Tibial nerve (tissue), 4 donors: Measurements from ENCODE around the gene TMCO5A. TPM values are rescaled to one million over a fixed set of nuclear protein-coding genes. Genes with fewer than 3 reads are reported as not detected.

ENCODE experiments used
- DNase-seq, 2 donors: peaks; one replicate each; pipeline ENCODE4 v3.0.0-alpha.2; 2019; ENCODE audit warnings: low spot score in 2 of 2
- H3K27ac ChIP-seq, 4 donors: fragments of 200-600 bp; sonication (generic) in 3 of 4; one replicate each; pipeline ENCODE4 v1.5.1; 2017 to 2019; ENCODE audit warnings: mild to moderate bottlenecking in 1 of 4
- H3K27me3 ChIP-seq, 2 donors: fragments of 200-600 bp; sonication (generic) in 1 of 2; one replicate each; pipeline versions ENCODE4 v1.5.1 to v1.6.0; 2017 to 2019
- H3K36me3 ChIP-seq, 3 donors: fragments of 200-600 bp; sonication (generic); one replicate each; pipeline ENCODE4 v1.5.1; 2018 to 2019
- H3K4me1 ChIP-seq, 4 donors: fragments of 200-600 bp; sonication (generic) in 3 of 4; one replicate each; pipeline ENCODE4 v1.5.1; 2017 to 2019
- H3K4me3 ChIP-seq, 4 donors: fragments of 200-600 bp; sonication (generic) in 3 of 4; one replicate each; pipeline ENCODE4 v1.5.1; 2017 to 2019; ENCODE audit warnings: mild to moderate bottlenecking in 1 of 4, moderate library complexity in 1 of 4
- H3K9me3 ChIP-seq, 4 donors: fragments of 200-600 bp; sonication (generic) in 3 of 4; one replicate each; pipeline ENCODE4 v1.5.1; 2017 to 2019
- EP300 ChIP-seq, 2 donors: sonication (generic); formaldehyde crosslinking; IDR thresholded peaks; one replicate each; pipeline ENCODE4 v1.6.1; 2017; ENCODE audit warnings: antibody characterized with exemption in 2 of 2, mild to moderate bottlenecking in 1 of 2
- POLR2A ChIP-seq, 2 donors: fragments of 450-650 bp; IDR thresholded peaks; one replicate each; pipeline ENCODE4 v1.6.1; 2017; ENCODE audit warnings: antibody characterized with exemption in 2 of 2, mild to moderate bottlenecking in 2 of 2, moderate library complexity in 2 of 2
- WGBS, 2 donors: methylation state at CpG; one replicate each; pipeline ENCODE4 v1.1.5; 2018; 5-methylcytosine and 5-hydroxymethylcytosine counted together
- total RNA-seq, 4 donors: library from RNA; depleted of rRNA; stranded (reverse); fragments of >200 nt; gene quantifications; one replicate each; pipeline ENCODE4 v1.1.0, GENCODE V29; 2016
- TF ChIP-seq, protein P1 (sequence below), 5 experiments: fragments of 200-600 bp in 3 of 5; fragments of 450-650 bp in 2 of 5; sonication (generic) in 3 of 5; IDR thresholded peaks; one replicate each; pipeline ENCODE4 v1.5.1; 2016 to 2019; ENCODE audit warnings: antibody characterized with exemption in 5 of 5, mild to moderate bottlenecking in 3 of 5, moderate library complexity in 2 of 5

TMCO5A gene
- total RNA-seq, 4 donors from 2014 or later, result not detected

DNA sequence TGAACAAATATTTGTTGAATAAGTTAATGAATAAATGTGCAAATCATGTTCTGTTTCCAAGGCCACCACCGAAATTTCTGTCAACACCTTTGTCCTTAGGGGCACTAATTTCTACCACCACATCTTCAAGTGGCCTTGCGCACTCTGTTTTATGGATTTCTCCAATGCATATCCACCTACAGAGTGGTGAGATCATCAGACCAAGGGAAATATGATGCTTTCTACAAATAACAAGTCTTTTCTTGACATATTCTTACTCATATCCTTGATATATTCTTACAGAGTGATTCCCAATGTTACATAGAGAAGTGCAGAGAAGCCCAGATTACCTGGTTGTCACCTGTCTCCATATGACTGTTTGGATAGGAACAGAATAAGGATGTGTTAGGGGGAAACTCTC is 36.1 kb upstream of the TMCO5A start:
- Histone ChIP-seq H3K4me3 (no peak overlapping the region), H3K4me1 (no peaks in the 10 kb centered on the region), H3K9me3 (no peaks in the 10 kb centered on the region), H3K36me3 (no peaks in the 10 kb centered on the region), H3K27me3 (no peaks in the 10 kb centered on the region), H3K27ac (no peak overlapping the region)
- TF ChIP-seq POLR2A (IDR thresholded peaks at IDR 0.05) (no peak), EP300 (IDR thresholded peaks at IDR 0.05) (no peak)
- TF ChIP-seq, protein P1, sequence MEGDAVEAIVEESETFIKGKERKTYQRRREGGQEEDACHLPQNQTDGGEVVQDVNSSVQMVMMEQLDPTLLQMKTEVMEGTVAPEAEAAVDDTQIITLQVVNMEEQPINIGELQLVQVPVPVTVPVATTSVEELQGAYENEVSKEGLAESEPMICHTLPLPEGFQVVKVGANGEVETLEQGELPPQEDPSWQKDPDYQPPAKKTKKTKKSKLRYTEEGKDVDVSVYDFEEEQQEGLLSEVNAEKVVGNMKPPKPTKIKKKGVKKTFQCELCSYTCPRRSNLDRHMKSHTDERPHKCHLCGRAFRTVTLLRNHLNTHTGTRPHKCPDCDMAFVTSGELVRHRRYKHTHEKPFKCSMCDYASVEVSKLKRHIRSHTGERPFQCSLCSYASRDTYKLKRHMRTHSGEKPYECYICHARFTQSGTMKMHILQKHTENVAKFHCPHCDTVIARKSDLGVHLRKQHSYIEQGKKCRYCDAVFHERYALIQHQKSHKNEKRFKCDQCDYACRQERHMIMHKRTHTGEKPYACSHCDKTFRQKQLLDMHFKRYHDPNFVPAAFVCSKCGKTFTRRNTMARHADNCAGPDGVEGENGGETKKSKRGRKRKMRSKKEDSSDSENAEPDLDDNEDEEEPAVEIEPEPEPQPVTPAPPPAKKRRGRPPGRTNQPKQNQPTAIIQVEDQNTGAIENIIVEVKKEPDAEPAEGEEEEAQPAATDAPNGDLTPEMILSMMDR (IDR thresholded peaks at IDR 0.05), result no peak
- WGBS, 2 donors, result 82 to 90% methylated on average over 2 of the region's 2 CpGs
- no peak for DNase-seq

DNA sequence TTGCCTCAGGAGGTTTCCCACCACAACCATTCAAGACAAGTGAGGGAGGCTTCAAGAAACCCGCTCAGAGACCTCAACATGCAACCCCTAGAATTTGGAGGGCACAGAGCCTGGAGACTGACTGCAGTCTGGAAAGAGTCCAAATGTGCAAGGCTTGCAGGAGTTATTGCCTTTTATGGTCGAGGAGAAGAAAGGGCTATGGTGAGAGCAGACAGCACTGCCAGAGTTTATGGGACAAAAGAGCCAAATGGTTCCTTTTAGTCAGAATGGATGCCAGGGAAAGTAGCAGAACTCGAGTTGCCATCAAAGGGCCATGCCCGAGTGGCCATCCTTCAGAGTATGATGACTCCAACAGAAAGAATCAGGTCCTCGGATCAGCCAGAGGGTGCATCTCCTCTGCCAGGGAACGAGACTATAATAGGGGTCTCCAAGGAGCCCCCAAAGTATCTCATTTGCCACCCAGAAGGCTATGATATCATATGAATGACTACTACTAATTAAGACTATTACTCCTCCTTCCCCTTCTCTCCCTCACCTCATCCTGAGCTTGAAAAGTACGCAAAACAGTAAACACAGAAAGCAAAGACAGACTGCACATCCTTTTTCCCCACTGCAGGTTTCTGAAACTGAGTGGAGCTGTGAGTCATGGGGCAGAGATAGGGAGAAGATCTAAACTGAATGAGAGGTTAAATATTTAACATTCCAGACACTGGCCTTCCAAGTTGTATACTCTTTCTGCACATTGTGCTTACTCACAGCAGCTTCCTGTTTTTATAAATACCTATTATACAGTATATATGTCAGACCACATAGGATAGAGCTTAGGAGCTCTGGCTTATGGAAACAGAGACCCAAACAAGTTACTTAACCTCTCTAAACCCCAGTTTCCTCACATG is 33.9 kb upstream of the TMCO5A start:
- 46% methylated on average over 7 of the region's 7 CpGs for WGBS, 2 donors
- H3K27ac ChIP-seq, result no peak overlapping the region
- H3K27me3 ChIP-seq, result no peaks in the 10 kb centered on the region
- no peaks in the 10 kb centered on the region for H3K9me3 ChIP-seq
- no peak for DNase-seq
- H3K4me1 ChIP-seq, result no peaks in the 10 kb centered on the region
- TF ChIP-seq POLR2A (IDR thresholded peaks at IDR 0.05) (no peak), EP300 (IDR thresholded peaks at IDR 0.05) (no peak)
- TF ChIP-seq, protein P1 (IDR thresholded peaks at IDR 0.05), result no peak
- H3K36me3 ChIP-seq, result no peaks in the 10 kb centered on the region
- no peak overlapping the region for H3K4me3 ChIP-seq

DNA sequence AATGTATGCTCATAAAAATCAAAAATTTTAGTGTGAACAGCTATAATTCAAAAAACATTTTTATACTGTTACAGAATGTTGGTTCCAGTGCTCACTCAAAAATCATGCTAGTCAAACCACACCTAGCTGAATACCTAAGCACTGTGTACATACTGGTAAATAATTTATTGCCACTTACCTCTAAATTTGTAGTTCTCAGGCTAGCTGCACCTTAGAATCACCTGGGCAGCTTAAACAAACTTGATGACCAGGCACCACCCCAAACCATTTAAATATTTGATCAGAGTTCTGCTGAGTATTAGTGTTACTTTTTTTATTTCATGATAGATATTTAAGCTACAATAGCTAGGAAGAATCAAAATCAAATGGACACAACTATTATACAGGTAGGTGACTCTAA is 32.3 kb upstream of the TMCO5A start:
- Histone ChIP-seq H3K9me3 (no peaks in the 10 kb centered on the region), H3K27me3 (no peaks in the 10 kb centered on the region), H3K27ac (no peak overlapping the region), H3K36me3 (no peaks in the 10 kb centered on the region), H3K4me3 (no peak overlapping the region), H3K4me1 (no peaks in the 10 kb centered on the region)
- DNase-seq, result no peak
- TF ChIP-seq EP300 (IDR thresholded peaks at IDR 0.05), result no peak
- TF ChIP-seq, protein P1 (IDR thresholded peaks at IDR 0.05), result no peak
- TF ChIP-seq POLR2A (IDR thresholded peaks at IDR 0.05), result no peak

DNA sequence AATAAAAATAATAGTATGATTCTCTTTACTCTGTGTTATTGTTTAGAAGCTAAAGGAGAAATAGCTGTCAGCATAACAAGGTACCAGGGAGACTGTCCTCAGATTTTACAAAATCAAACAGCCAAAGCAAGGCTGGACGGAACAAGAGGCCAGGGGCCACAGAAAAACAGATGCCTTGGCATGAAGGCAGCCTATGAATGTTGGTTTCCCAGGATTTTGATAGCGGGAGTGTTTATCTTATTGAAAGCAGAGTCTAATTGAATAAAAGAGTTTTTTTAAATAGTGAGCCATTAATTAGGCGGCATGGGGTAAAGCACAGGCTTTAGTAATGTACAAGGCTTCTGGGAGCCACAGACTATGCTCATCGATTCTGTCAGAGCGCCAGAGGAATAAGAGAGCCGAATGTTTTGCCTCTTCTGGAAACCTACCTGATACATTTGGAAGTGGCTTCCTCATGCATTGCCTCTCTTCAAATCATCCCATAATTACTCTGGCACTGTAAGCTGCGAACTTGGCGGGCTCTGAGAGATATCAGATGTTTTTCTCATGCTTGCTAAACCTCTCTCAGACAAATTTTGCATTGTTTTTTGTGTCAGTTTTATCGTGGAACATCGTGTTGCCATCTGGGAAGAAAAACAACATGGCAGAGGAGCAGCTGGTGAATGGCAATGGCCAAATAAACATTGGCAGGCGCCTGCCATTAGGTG is 30.4 kb upstream of the TMCO5A start:
- no peaks in the 10 kb centered on the region for H3K36me3 ChIP-seq
- no peaks in the 10 kb centered on the region for H3K27me3 ChIP-seq
- H3K27ac ChIP-seq, result no peak overlapping the region
- no peaks in the 10 kb centered on the region for H3K4me1 ChIP-seq
- no peak for TF ChIP-seq EP300 (IDR thresholded peaks at IDR 0.05)
- TF ChIP-seq, protein P1 (IDR thresholded peaks at IDR 0.05), result no peak
- no peak for TF ChIP-seq POLR2A (IDR thresholded peaks at IDR 0.05)
- H3K4me3 ChIP-seq, result no peak overlapping the region
- DNase-seq, result no peak
- no peaks in the 10 kb centered on the region for H3K9me3 ChIP-seq
- WGBS, 2 donors, result 77 to 87% methylated on average over 11 of the region's 11 CpGs

DNA sequence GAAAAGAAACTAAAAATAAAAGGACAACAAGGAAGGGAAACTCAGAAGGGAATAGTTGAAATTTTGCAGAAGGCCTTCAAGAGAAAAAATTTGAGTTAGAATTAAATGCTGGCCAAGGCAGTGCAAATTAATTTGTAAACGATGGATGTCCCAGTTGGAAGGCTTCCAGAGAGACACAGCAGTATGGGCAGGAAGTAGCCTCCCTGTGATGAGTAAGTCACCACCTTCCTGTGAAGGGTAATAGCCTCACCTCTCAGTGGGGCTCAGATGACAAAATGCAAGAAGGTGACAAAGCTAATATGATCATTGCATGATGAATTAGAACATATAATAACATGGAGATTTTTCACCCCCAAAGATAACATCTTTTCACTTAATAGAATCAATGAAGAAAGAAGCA is 27.3 kb upstream of the TMCO5A start:
- DNase-seq, result no peak
- Histone ChIP-seq H3K4me1 (no peaks in the 10 kb centered on the region), H3K27ac (no peak overlapping the region), H3K4me3 (no peak overlapping the region), H3K9me3 (no peaks in the 10 kb centered on the region), H3K27me3 (no peaks in the 10 kb centered on the region), H3K36me3 (no peaks in the 10 kb centered on the region)
- WGBS, 2 donors, result 49 to 63% methylated on average over 1 of the region's 1 CpG
- TF ChIP-seq POLR2A (IDR thresholded peaks at IDR 0.05), result no peak
- TF ChIP-seq, protein P1 (IDR thresholded peaks at IDR 0.05), result no peak
- no peak for TF ChIP-seq EP300 (IDR thresholded peaks at IDR 0.05)
